Stimulated activated naive CD8-positive, alpha-beta T cell treated with anti-CD3 and anti-CD28 coated beads, Interleukin-15, Interleukin-2, amounts not matched to agents 100 U/mL and 50 U/mL, for 24 hours (primary cell): ENCODE data around the gene KRTAP10-5.
"Not testable (repeated sequence)": the region's sequence is repeated elsewhere in the genome, so short reads cannot be mapped to it uniquely, and the experiment has no call there.

Experiments used
- ATAC-seq: fragments of 150-1000 bp; cut with Tn5 transposase; one replicate; pipeline ENCODE4 v1.10.0; 2021
- DNase-seq: peaks from one replicate; pipeline ENCODE4 v3.0.0; 2021

KRTAP10-5 gene

GRCh38 chr21:44610157-44610843 lies 29.9 kb upstream of the KRTAP10-5 start:
- not testable (repeated sequence) for ATAC-seq, DNase-seq

- DNase-seq (no peak), ATAC-seq (no peak)
These were observed 28.8 kb upstream of the KRTAP10-5 start for GRCh38 chr21:44609193-44609592.

- ATAC-seq, result no peak
- no peak for DNase-seq
These were observed 26.1 kb upstream of the KRTAP10-5 start for GRCh38 chr21:44606495-44606894.

- no peak for DNase-seq
- no peak for ATAC-seq
These were observed 23.5 kb upstream of the KRTAP10-5 start for GRCh38 chr21:44603911-44604310.

- ATAC-seq (no peak), DNase-seq (no peak)
These were observed 22.9 kb upstream of the KRTAP10-5 start for GRCh38 chr21:44603109-44603875.

- ATAC-seq, result no peak
- no peak for DNase-seq
These were observed 22.1 kb upstream of the KRTAP10-5 start for GRCh38 chr21:44602463-44602850.

- ATAC-seq, result no peak
- no peak for DNase-seq
These were observed 21.4 kb upstream of the KRTAP10-5 start for GRCh38 chr21:44601596-44602462.

GRCh38 chr21:44601091-44601490 lies 20.7 kb upstream of the KRTAP10-5 start:
- ATAC-seq, DNase-seq: not testable (repeated sequence)

- not testable (repeated sequence) for ATAC-seq, DNase-seq
These were observed 19.9 kb upstream of the KRTAP10-5 start, which contains the start of gene KRTAP10-7 for GRCh38 chr21:44600118-44600978. KRTAP10-7 (plus strand) TSS chr21:44600597; CDS start chr21:44600622, 25 bp downstream.

GRCh38 chr21:44599264-44600029 lies 19.0 kb upstream of the KRTAP10-5 start:
- no peak for DNase-seq
- ATAC-seq, result no peak

GRCh38 chr21:44598061-44598460 lies 17.7 kb upstream of the KRTAP10-5 start:
- no peak for DNase-seq
- ATAC-seq, result no peak

- DNase-seq, result no peak
- ATAC-seq, result no peak
These were observed 15.8 kb upstream of the KRTAP10-5 start for GRCh38 chr21:44596068-44596725.

- no peak for DNase-seq
These were observed 15.1 kb upstream of the KRTAP10-5 start for GRCh38 chr21:44595524-44595923.

GRCh38 chr21:44594406-44594916 lies 14.1 kb upstream of the KRTAP10-5 start:
- ATAC-seq, result no peak

More at GRCh38 chr21:44595524-44595923, 15.1 kb upstream of the KRTAP10-5 start:
- ATAC-seq, result no peak

GRCh38 chr21:44593598-44594405 lies 13.4 kb upstream of the KRTAP10-5 start:
- no peak for ATAC-seq
- no peak for DNase-seq

More at GRCh38 chr21:44594406-44594916, 14.1 kb upstream of the KRTAP10-5 start:
- no peak for DNase-seq

GRCh38 chr21:44592446-44593311 lies 12.3 kb upstream of the KRTAP10-5 start, which contains the start of gene KRTAP10-6:
KRTAP10-6 (minus strand) TSS chr21:44592505; CDS start chr21:44592484, 21 bp downstream.
- ATAC-seq (no peak), DNase-seq (no peak)

- DNase-seq, ATAC-seq: not testable (repeated sequence)
These were observed 11.4 kb upstream of the KRTAP10-5 start for GRCh38 chr21:44591801-44592130.
